ENCODE measurements around the gene FRMD5.
"Not testable (repeated sequence)": the region's sequence is repeated elsewhere in the genome, so short reads cannot be mapped to it uniquely, and the experiment has no call there.

DNA sequence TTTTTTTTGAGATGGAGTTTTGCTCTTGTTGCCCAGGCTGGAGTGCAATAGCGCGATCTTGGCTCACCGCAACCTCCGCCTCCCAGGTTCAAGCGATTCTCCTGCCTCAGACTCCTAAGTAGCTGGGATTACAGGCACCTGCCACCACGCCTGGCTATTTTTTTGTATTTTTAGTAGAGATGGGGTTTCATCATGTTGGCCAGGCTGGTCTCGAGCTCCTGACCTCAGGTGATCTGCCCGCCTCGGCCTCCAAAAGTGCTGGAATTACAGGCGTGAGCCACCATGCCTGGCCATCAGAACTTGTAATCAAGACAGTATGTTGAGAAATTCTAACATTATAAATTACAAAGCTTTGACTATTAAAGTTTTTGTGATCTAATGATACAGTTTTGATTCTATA, 328.4 kb downstream of the FRMD5 start:
- TF ChIP-seq, protein P1, sequence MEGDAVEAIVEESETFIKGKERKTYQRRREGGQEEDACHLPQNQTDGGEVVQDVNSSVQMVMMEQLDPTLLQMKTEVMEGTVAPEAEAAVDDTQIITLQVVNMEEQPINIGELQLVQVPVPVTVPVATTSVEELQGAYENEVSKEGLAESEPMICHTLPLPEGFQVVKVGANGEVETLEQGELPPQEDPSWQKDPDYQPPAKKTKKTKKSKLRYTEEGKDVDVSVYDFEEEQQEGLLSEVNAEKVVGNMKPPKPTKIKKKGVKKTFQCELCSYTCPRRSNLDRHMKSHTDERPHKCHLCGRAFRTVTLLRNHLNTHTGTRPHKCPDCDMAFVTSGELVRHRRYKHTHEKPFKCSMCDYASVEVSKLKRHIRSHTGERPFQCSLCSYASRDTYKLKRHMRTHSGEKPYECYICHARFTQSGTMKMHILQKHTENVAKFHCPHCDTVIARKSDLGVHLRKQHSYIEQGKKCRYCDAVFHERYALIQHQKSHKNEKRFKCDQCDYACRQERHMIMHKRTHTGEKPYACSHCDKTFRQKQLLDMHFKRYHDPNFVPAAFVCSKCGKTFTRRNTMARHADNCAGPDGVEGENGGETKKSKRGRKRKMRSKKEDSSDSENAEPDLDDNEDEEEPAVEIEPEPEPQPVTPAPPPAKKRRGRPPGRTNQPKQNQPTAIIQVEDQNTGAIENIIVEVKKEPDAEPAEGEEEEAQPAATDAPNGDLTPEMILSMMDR (IDR thresholded peaks at IDR 0.05) = not testable (repeated sequence)
- not testable (repeated sequence) for TF ChIP-seq EP300 (IDR thresholded peaks at IDR 0.05)

Measured in sigmoid colon (tissue), 4 donors.